Bone marrow (tissue), 2 donors: Measurements from ENCODE around the gene SERPINA5.

ENCODE experiments used
- DNase-seq, 2 donors: peaks; one replicate each; lab custom pipeline; 2025; lab: John Stamatoyannopoulos, UW

SERPINA5 gene

GRCh38 chr14:94581127-94581999 is at the start of gene SERPINA5:
TSS of gene SERPINA5 (plus strand) at chr14:94581426. CDS start at chr14:94587363, 5,937 bp downstream.
- DNase-seq: no peak

- no peak for DNase-seq
Measured at GRCh38 chr14:94532447-94532846, 48.8 kb upstream of the SERPINA5 start.

GRCh38 chr14:94535506-94535905 is 45.7 kb upstream of the SERPINA5 start:
- DNase-seq: no peak

- no peak for DNase-seq
Measured at GRCh38 chr14:94536836-94537235, 44.4 kb upstream of the SERPINA5 start.

GRCh38 chr14:94538070-94538740 is 43.0 kb upstream of the SERPINA5 start:
- no peak for DNase-seq

GRCh38 chr14:94539181-94539580 is 42.0 kb upstream of the SERPINA5 start:
- no peak for DNase-seq

GRCh38 chr14:94540031-94540794 is 41.0 kb upstream of the SERPINA5 start:
- no peak for DNase-seq

- no peak for DNase-seq
Measured at GRCh38 chr14:94541234-94541975, 39.8 kb upstream of the SERPINA5 start.

- DNase-seq: no peak
Measured at GRCh38 chr14:94542111-94542810, 39.0 kb upstream of the SERPINA5 start.

GRCh38 chr14:94542811-94543440 is 38.3 kb upstream of the SERPINA5 start:
- no peak for DNase-seq

GRCh38 chr14:94543449-94544124 is 37.6 kb upstream of the SERPINA5 start:
- no peak for DNase-seq

- DNase-seq: no peak
Measured at GRCh38 chr14:94544726-94545125, 36.5 kb upstream of the SERPINA5 start.

GRCh38 chr14:94545131-94545841 is 35.9 kb upstream of the SERPINA5 start:
- DNase-seq: no peak

GRCh38 chr14:94547151-94547680 is 34.0 kb upstream of the SERPINA5 start:
- DNase-seq: no peak

GRCh38 chr14:94547726-94548125 is 33.5 kb upstream of the SERPINA5 start:
- DNase-seq: no peak

GRCh38 chr14:94548131-94548998 is 32.9 kb upstream of the SERPINA5 start:
- DNase-seq: no peak

GRCh38 chr14:94548999-94549985 is 31.9 kb upstream of the SERPINA5 start:
- peak in 1 of 2 donors; percentile 19 for DNase-seq
